ENCODE data around the gene PDGFD. TPM values are rescaled to one million over a fixed set of nuclear protein-coding genes. Genes with fewer than 3 reads are reported as not detected.
A peak's percentile ranks its signal among the peaks of the same experiment; 100 is the strongest.
"Not testable (repeated sequence)": the region's sequence is repeated elsewhere in the genome, so short reads cannot be mapped to it uniquely, and the experiment has no call there.

The PDGFD gene
- total and polyA plus RNA-seq, 12 donors = 6.0 to 17.5 (median 10.7) TPM

- no peaks in the 10 kb centered on the region for H3K9me3 ChIP-seq
- peaks cover 0 to 12% (median 0%) of the 10 kb centered on the region in 9 donors for H3K4me1 ChIP-seq
- ATAC-seq (no peak), DNase-seq (no peak)
- no peaks in the 10 kb centered on the region for H3K36me3 ChIP-seq
- no peak overlapping the region for H3K4me3 ChIP-seq
- 88 to 89% methylated on average over 4 of the region's 4 CpGs for WGBS, 2 donors
- no peak for TF ChIP-seq CTCF (IDR thresholded peaks at IDR 0.05)
- H3K27ac ChIP-seq = no peak overlapping the region
- intact Hi-C loops (cut with DNase I) = no loop called here
- H3K27me3 ChIP-seq = no peaks in the 10 kb centered on the region
Observed at GRCh38 chr11:104054911-104055529, 108.9 kb downstream of the PDGFD start.

- DNase-seq (no peak), ATAC-seq (peak in 1 of 8 donors; percentile 64)
- no peaks in the 10 kb centered on the region for H3K27me3 ChIP-seq
- no peaks in the 10 kb centered on the region for H3K36me3 ChIP-seq
- intact Hi-C loops (cut with DNase I) = no loop called here
- no peak overlapping the region for H3K4me3 ChIP-seq
- TF ChIP-seq CTCF (IDR thresholded peaks at IDR 0.05) = no peak
- no peak overlapping the region for H3K27ac ChIP-seq
- H3K4me1 ChIP-seq = peaks cover 0 to 12% (median 0%) of the 10 kb centered on the region in 9 donors
- WGBS, 2 donors = 84 to 89% methylated on average over 5 of the region's 5 CpGs
- H3K9me3 ChIP-seq = no peaks in the 10 kb centered on the region
Observed at GRCh38 chr11:104053743-104054478, 110.0 kb downstream of the PDGFD start.

GRCh38 chr11:104051778-104052177 lies 112.2 kb downstream of the PDGFD start:
- Histone ChIP-seq H3K27me3 (no peaks in the 10 kb centered on the region), H3K36me3 (no peaks in the 10 kb centered on the region), H3K4me3 (no peak overlapping the region), H3K4me1 (peaks cover 0 to 12% (median 0%) of the 10 kb centered on the region in 9 donors), H3K27ac (no peak overlapping the region), H3K9me3 (peaks cover 0 to 3% (median 0%) of the 10 kb centered on the region in 11 donors)
- WGBS, 2 donors = 86% methylated on average over 4 of the region's 4 CpGs
- intact Hi-C loops (cut with DNase I) = no loop called here
- DNase-seq (no peak), ATAC-seq (no peak)
- TF ChIP-seq CTCF (IDR thresholded peaks at IDR 0.05) = no peak

- Histone ChIP-seq H3K36me3 (no peaks in the 10 kb centered on the region), H3K9me3 (peaks cover 0 to 5% (median 0%) of the 10 kb centered on the region in 11 donors), H3K4me3 (no peak overlapping the region), H3K27ac (no peak overlapping the region), H3K4me1 (peaks cover 0 to 11% (median 0%) of the 10 kb centered on the region in 9 donors), H3K27me3 (no peaks in the 10 kb centered on the region)
- no peak for DNase-seq
- 89 to 90% methylated on average over 4 of the region's 4 CpGs for WGBS, 2 donors
- TF ChIP-seq CTCF (IDR thresholded peaks at IDR 0.05) = no peak
- no peak for ATAC-seq
- intact Hi-C loops (cut with DNase I) = no loop called here
Observed at GRCh38 chr11:104049116-104049515, 114.8 kb downstream of the PDGFD start.

GRCh38 chr11:104046858-104047257 lies 117.1 kb downstream of the PDGFD start:
- H3K27ac ChIP-seq; H3K4me3 ChIP-seq; H3K4me1 ChIP-seq; H3K9me3 ChIP-seq; DNase-seq; intact Hi-C loops (cut with DNase I); H3K36me3 ChIP-seq; H3K27me3 ChIP-seq; ATAC-seq: not testable (repeated sequence)
- WGBS, 2 donors = 95 to 96% methylated on average over 3 of the region's 3 CpGs

Measured in heart right ventricle (tissue), 16 donors.